Pancreas (tissue), 10 donors: ENCODE data around the gene EAF1. TPM values are rescaled to one million over a fixed set of nuclear protein-coding genes. Genes with fewer than 3 reads are reported as not detected.

Experiments
- ATAC-seq, 4 donors: fragments of 200-7000 bp; cut with Tn5 transposase; one replicate each; pipeline versions ENCODE4 v1.8.0 to v1.9.1; 2020; ENCODE audit warnings: mild to moderate bottlenecking in 4 of 4, moderate library complexity in 4 of 4
- DNase-seq, 6 donors: peaks; one replicate each; pipeline ENCODE4 v3.0.0-alpha.2; 2020
- FAIRE-seq: peaks from 2 replicates; lab custom pipeline; 2012; peaks lifted over from hg19 to GRCh38; lab: Jason Lieb, UNC
- H3K27ac ChIP-seq, 4 donors: fragments of 200-600 bp; sonication (generic); 1 replicate in 3 of 4; 2 replicates in 1 of 4; pipeline versions ENCODE4 v1.5.0 to v1.8.0; 2020
- H3K27me3 ChIP-seq, 4 donors: fragments of 200-600 bp; one replicate each; pipeline ENCODE4 v1.8.0; 2021
- H3K36me3 ChIP-seq, 3 donors: fragments of 200-600 bp; sonication (generic) in 1 of 3; one replicate each; pipeline versions ENCODE4 v1.5.0 to v1.8.0; 2020 to 2021
- H3K4me1 ChIP-seq, 3 donors: fragments of 200-600 bp; one replicate each; pipeline ENCODE4 v1.8.0; 2021
- H3K4me3 ChIP-seq, 4 donors: fragments of 200-600 bp; sonication (generic) in 2 of 4; one replicate each; pipeline versions ENCODE4 v1.5.0 to v1.8.0; 2020 to 2021
- H3K9me3 ChIP-seq, 4 donors: fragments of 200-600 bp; one replicate each; pipeline ENCODE4 v1.8.0; 2021
- WGBS, 2 donors: extraction: QIAGEN DNeasy Blood & Tissue Kit; methylation state at CpG; one replicate each; pipeline ENCODE4 v1.1.7; 2013; 5-methylcytosine and 5-hydroxymethylcytosine counted together
- intact Hi-C, 3 donors: fragments of 100-400 bp; cut with DNase I; formaldehyde crosslinking; loops; one replicate each; pipeline versions ENCODE4 v1.11.1 to v1.14.2; 2022
- polyA plus RNA-seq, 2 donors: library from polyadenylated mRNA; stranded (reverse); fragments of 200-250 nt; gene quantifications; one replicate each; pipeline ENCODE4 v1.2.3, GENCODE V29; 2013
- total RNA-seq, 6 donors: library from RNA; stranded (reverse); fragmentation: NEBNext Ultra II Directional in 4 of 6; extraction: Animal tissue kit (Norgen Biotek cat#: 25700) in 4 of 6; gene quantifications; one replicate each; pipeline versions ENCODE4 v1.2.1 to v1.2.4, GENCODE V29; 2021 to 2023
- TF ChIP-seq, protein P1 (sequence below), 4 donors: fragments of 200-600 bp; sonication (generic) in 3 of 4; IDR thresholded peaks; one replicate each; pipeline versions ENCODE4 v1.5.0 to v1.8.0; 2021; ENCODE audit warnings: antibody characterized with exemption in 4 of 4
- donor health status: healthy with polysubstance abuse.
- donor health status: DM: no; HTN: no; CAD: no; lungs with moderate emphysema.
- donor health status: DM: no; HTN: no; CAD: no.
- donor health status: control.
- donor health status: control.
- donor health status: Bipolar disorder and iron deficiency.
- donor health status: DM: yes; HTN: yes; CAD: no.
- donor health status: DM: no; HTN: no; CAD: no.
- donor health status: DM: no; HTN: no; CAD: no.
- donor health status: DM: yes; HTN: yes; CAD: no.

Gene EAF1
- total and polyA plus RNA-seq, 8 donors: 2.1 to 12.0 (median 6.6) TPM

DNA sequence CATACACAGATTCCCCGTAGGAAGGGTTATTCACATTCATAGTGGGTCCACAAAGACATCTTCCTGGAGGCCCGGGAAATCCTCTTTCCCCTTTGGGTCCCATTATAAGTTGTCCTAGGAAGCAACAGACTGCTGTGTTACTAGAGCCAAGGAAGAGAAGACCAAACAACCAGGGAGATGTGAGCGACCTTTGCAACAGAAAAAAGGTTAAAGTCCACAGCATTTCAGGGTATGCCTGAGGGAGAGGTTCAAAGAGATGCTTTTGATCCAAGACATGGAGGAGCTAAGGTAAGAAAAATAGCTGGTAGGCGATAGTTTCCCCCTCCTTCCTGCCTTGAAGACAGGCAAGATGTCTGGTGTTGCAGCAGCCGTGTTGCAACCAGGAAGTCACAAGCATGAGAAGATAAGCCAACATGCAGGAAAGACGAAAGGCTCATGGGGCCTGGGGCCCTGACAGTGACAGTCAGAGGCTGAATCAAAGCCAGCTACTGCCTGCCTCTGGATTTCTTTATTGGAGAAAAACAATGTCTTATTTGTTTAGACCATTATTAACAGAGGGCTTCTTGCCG, 30.9 kb downstream of the EAF1 start:
- intact Hi-C loops: no loop called here
- DNase-seq: no peak
- no peak overlapping the region for H3K27ac ChIP-seq
- FAIRE-seq: no peak
- H3K27me3 ChIP-seq: no peaks in the 10 kb centered on the region
- no peak for ATAC-seq
- no peaks in the 10 kb centered on the region for H3K4me1 ChIP-seq
- H3K4me3 ChIP-seq: no peak overlapping the region
- no peaks in the 10 kb centered on the region for H3K36me3 ChIP-seq
- H3K9me3 ChIP-seq: no peaks in the 10 kb centered on the region
- TF ChIP-seq, protein P1, sequence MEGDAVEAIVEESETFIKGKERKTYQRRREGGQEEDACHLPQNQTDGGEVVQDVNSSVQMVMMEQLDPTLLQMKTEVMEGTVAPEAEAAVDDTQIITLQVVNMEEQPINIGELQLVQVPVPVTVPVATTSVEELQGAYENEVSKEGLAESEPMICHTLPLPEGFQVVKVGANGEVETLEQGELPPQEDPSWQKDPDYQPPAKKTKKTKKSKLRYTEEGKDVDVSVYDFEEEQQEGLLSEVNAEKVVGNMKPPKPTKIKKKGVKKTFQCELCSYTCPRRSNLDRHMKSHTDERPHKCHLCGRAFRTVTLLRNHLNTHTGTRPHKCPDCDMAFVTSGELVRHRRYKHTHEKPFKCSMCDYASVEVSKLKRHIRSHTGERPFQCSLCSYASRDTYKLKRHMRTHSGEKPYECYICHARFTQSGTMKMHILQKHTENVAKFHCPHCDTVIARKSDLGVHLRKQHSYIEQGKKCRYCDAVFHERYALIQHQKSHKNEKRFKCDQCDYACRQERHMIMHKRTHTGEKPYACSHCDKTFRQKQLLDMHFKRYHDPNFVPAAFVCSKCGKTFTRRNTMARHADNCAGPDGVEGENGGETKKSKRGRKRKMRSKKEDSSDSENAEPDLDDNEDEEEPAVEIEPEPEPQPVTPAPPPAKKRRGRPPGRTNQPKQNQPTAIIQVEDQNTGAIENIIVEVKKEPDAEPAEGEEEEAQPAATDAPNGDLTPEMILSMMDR (IDR thresholded peaks at IDR 0.05): no peak
- 95 to 99% methylated on average over 7 of the region's 7 CpGs for WGBS, 2 donors

DNA sequence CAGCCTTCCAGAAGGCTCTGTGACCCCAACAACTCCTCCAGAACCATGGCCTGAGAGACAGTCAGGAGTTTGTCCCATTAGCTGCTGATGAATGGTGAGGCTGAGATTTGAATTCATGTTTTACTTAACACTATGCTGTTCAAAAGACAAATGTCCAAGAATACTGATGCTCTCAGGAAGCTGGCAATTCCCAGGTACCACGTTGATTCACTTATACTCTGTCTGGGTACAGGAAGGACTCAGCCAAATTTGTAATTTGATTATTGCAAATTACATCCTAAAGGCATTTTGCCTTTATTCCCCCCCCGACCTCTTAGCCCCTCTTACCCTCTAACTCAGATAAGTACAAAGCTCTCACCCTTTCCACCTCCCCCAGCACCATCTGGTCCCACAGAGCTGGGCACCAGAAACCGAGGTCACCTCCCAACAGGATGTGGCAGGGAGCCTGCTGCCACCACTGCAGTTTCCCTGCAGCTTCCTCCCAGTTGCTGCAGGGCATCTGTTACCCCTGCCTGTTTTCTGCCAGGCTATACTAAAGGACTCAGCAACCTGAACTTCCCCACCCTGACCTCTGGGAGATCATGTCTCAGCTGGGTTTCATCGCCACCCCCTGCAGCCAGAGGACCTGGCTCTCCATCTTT, 33.6 kb downstream of the EAF1 start:
- 62 to 65% methylated on average over 4 of the region's 4 CpGs for WGBS, 2 donors
- H3K9me3 ChIP-seq: no peaks in the 10 kb centered on the region
- DNase-seq: no peak
- ATAC-seq: no peak
- FAIRE-seq: no peak
- H3K36me3 ChIP-seq: no peaks in the 10 kb centered on the region
- intact Hi-C loops: no loop called here
- H3K27me3 ChIP-seq: no peaks in the 10 kb centered on the region
- no peaks in the 10 kb centered on the region for H3K4me1 ChIP-seq
- TF ChIP-seq, protein P1 (IDR thresholded peaks at IDR 0.05): no peak
- H3K27ac ChIP-seq: no peak overlapping the region
- H3K4me3 ChIP-seq: no peak overlapping the region

DNA sequence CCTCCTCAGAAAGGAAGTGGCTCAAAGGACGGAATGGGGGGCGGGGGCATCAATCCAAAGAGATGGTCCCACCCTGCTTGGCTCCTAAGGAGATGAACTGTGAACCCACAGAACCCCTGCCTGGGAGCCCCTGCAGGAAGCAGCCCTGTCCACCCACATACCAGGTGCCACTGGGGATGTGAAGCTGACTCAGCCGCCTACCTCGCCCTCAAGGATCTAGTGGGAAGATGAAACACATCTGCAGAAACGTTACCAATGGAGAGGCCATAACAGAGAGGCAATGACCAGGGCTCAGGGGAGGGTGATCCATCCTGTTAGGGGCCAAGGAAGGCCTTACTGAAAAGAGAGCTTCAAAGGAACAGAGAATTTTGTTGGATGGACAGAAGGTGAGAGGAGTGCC, 35.1 kb downstream of the EAF1 start:
- Histone ChIP-seq H3K4me1 (no peaks in the 10 kb centered on the region), H3K9me3 (no peaks in the 10 kb centered on the region), H3K27me3 (no peaks in the 10 kb centered on the region), H3K36me3 (no peaks in the 10 kb centered on the region), H3K4me3 (no peak overlapping the region), H3K27ac (no peak overlapping the region)
- no peak for DNase-seq
- TF ChIP-seq, protein P1 (IDR thresholded peaks at IDR 0.05): no peak
- WGBS, 2 donors: 88 to 95% methylated on average over 5 of the region's 5 CpGs
- intact Hi-C loops: no loop called here
- no peak for FAIRE-seq
- no peak for ATAC-seq

DNA sequence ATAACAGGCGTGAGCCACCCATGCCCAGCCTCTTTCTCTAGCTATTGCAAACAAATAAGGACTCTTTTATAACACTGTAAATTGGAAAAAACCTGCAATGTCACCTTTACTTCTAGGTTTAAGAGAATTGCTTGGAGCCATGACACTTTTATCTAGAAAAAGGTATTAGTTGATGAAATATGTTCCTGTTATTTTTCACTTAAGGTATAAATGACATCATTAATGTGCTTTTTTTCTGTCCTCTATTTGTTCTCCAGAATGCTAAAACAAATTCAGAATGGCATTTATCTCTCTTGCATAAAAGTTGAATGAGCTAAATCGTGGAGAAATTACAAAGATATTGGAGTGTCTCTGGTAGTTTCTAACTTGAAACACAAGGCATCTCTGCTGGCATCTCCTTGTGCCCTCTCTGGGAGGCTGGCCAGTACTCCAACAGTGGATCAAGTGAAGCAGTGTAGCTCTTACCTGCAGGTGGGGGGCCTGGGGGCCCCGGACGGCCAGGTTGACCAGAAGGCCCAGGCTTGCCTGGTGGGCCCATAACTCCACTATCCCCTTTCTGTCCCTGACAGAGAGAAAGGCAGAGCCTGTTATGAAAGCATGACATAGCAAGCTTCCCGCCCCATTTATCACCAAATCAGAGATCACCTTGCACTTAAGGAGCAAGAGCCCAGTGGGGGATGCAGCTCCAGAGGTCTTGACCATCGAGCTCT, 38.6 kb downstream of the EAF1 start:
- TF ChIP-seq, protein P1 (IDR thresholded peaks at IDR 0.05): no peak
- Histone ChIP-seq H3K36me3 (no peaks in the 10 kb centered on the region), H3K4me3 (no peak overlapping the region), H3K27me3 (no peaks in the 10 kb centered on the region), H3K9me3 (no peaks in the 10 kb centered on the region), H3K4me1 (no peaks in the 10 kb centered on the region), H3K27ac (no peak overlapping the region)
- no peak for ATAC-seq
- intact Hi-C loops: no loop called here
- no peak for DNase-seq
- no peak for FAIRE-seq
- 92% methylated on average over 6 of the region's 6 CpGs for WGBS, 2 donors
